ENCODE measurements around the gene COQ4.

Gene COQ4

GRCh38 chr9:128374221-128374675 lies 51.6 kb downstream of the COQ4 start:
- no peak overlapping the region for H3K4me3 ChIP-seq (ENCODE audit: low read depth, low read length)
- no peak for TF ChIP-seq CTCF (conservative IDR thresholded peaks at IDR 0.05; ENCODE audit: low read depth, low read length)
- DNase-seq (ENCODE audit: low read depth) = no peak

DNA sequence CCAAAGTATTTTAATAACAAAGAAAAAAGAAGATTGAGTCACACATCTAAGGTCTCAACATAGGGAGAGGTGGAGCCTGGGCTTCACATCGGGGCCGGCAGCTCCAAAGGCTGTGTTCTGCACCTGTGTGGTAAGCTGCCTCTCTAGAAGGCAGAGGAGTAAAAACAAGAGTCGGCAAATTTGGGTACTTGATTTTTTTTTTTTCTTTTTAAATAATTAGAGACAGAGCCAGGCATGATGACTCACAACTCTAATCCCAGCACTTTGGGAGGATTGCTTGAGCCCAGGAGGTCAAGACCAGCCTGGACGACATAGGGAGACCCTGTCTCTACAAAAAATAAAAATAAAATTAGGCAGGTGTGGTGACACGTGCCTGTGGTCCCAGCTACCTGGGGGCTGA lies 53.2 kb downstream of the COQ4 start:
- no peak overlapping the region for H3K4me3 ChIP-seq (ENCODE audit: low read depth, low read length)
- TF ChIP-seq CTCF (conservative IDR thresholded peaks at IDR 0.05; ENCODE audit: low read depth, low read length) = no peak
- DNase-seq (ENCODE audit: low read depth) = no peak

- no peak for DNase-seq (ENCODE audit: low read depth)
- no peak for TF ChIP-seq CTCF (conservative IDR thresholded peaks at IDR 0.05; ENCODE audit: low read depth, low read length)
- H3K4me3 ChIP-seq (ENCODE audit: low read depth, low read length) = no peak overlapping the region
Observed at GRCh38 chr9:128382261-128382660, 59.6 kb downstream of the COQ4 start.

GRCh38 chr9:128383007-128383753 lies 60.5 kb downstream of the COQ4 start:
- no peak for DNase-seq (ENCODE audit: low read depth)
- no peak for TF ChIP-seq CTCF (conservative IDR thresholded peaks at IDR 0.05; ENCODE audit: low read depth, low read length)
- H3K4me3 ChIP-seq (ENCODE audit: low read depth, low read length) = no peak overlapping the region

All from choroid plexus epithelial cell (primary cell).